Activated T-helper 1 cell treated with anti-CD3 and anti-CD28 coated beads, Interleukin-2, amount 50 U/mL, for 16 hours (primary cell): ENCODE data around the gene SUPV3L1.
"Not testable (repeated sequence)": the region's sequence is repeated elsewhere in the genome, so short reads cannot be mapped to it uniquely, and the experiment has no call there.

Experiments used
- DNase-seq, 2 donors: peaks; one replicate each; pipeline ENCODE4 v3.0.0-alpha.2; 2020; ENCODE audit warnings: low read depth in 1 of 2, low spot score in 1 of 2

SUPV3L1 gene

GRCh38 chr10:69179743-69180524 lies at the start of gene SUPV3L1:
Gene SUPV3L1, plus strand, starts transcription at chr10:69180234. Its CDS starts 58 bp downstream, at chr10:69180292.
- DNase-seq: peak; percentile 70 to 74

GRCh38 chr10:69130251-69130650 lies 49.8 kb upstream of the SUPV3L1 start:
- no peak for DNase-seq

GRCh38 chr10:69139961-69140360 lies 40.1 kb upstream of the SUPV3L1 start:
- no peak for DNase-seq

GRCh38 chr10:69141304-69141703 lies 38.7 kb upstream of the SUPV3L1 start:
- no peak for DNase-seq

- not testable (repeated sequence) for DNase-seq
These were observed 38.0 kb upstream of the SUPV3L1 start for GRCh38 chr10:69142074-69142473.

GRCh38 chr10:69142983-69143382 lies 37.1 kb upstream of the SUPV3L1 start:
- no peak for DNase-seq

GRCh38 chr10:69145329-69145728 lies 34.7 kb upstream of the SUPV3L1 start:
- no peak for DNase-seq

GRCh38 chr10:69145864-69146263 lies 34.2 kb upstream of the SUPV3L1 start:
- DNase-seq: no peak

- DNase-seq: no peak
These were observed 33.3 kb upstream of the SUPV3L1 start for GRCh38 chr10:69146759-69147158.

GRCh38 chr10:69151984-69152383 lies 28.1 kb upstream of the SUPV3L1 start:
- no peak for DNase-seq

- no peak for DNase-seq
These were observed 26.8 kb upstream of the SUPV3L1 start for GRCh38 chr10:69153227-69153626.

- DNase-seq: no peak
These were observed 19.2 kb upstream of the SUPV3L1 start for GRCh38 chr10:69160809-69161241.

GRCh38 chr10:69168493-69168892 lies 11.5 kb upstream of the SUPV3L1 start:
- no peak for DNase-seq

- no peak for DNase-seq
These were observed 7.6 kb upstream of the SUPV3L1 start for GRCh38 chr10:69172241-69172982.

GRCh38 chr10:69175326-69175725 lies 4.7 kb upstream of the SUPV3L1 start:
- DNase-seq: not testable (repeated sequence)

- DNase-seq: no peak
These were observed 3.2 kb upstream of the SUPV3L1 start for GRCh38 chr10:69176823-69177222.

GRCh38 chr10:69179089-69179742 lies 818 bp upstream of the SUPV3L1 start:
- DNase-seq: peak in 1 of 2 donors; percentile 13

- DNase-seq: peak in 1 of 2 donors; percentile 1
These were observed 631 bp downstream of the SUPV3L1 start for GRCh38 chr10:69180525-69181204.

- DNase-seq: no peak
These were observed 1.4 kb downstream of the SUPV3L1 start for GRCh38 chr10:69181433-69181832.

GRCh38 chr10:69182005-69182404 lies 2.0 kb downstream of the SUPV3L1 start:
- DNase-seq: no peak

GRCh38 chr10:69186524-69186923 lies 6.5 kb downstream of the SUPV3L1 start:
- DNase-seq: no peak
